ENCODE data around the gene PURA. TPM values are rescaled to one million over a fixed set of nuclear protein-coding genes. Genes with fewer than 3 reads are reported as not detected.

PURA gene
- total and polyA plus RNA-seq, 12 donors, result 3.2 to 27.7 (median 24.2) TPM

- Histone ChIP-seq H3K27me3 (peaks cover 0 to 20% (median 0%) of the 10 kb centered on the region in 7 donors), H3K27ac (no peak overlapping the region), H3K4me1 (peaks cover 0 to 7% (median 3%) of the 10 kb centered on the region in 9 donors), H3K36me3 (no peaks in the 10 kb centered on the region), H3K9me3 (no peaks in the 10 kb centered on the region), H3K4me3 (no peak overlapping the region)
- intact Hi-C loops (cut with DNase I), result loop anchor here in 5 of 10 donors (5.0 to 10.0 kb wide), 3 partner anchors 66 to 279 kb away; no protein-coding TSS in a partner anchor
- no peak for DNase-seq
- no peak for ATAC-seq
- no peak for TF ChIP-seq CTCF (IDR thresholded peaks at IDR 0.05)
- WGBS, 2 donors, result 93 to 97% methylated on average over 1 of the region's 1 CpG
These were observed 37.8 kb upstream of the PURA start for GRCh38 chr5:140076142-140076541.

GRCh38 chr5:140076788-140077187 is 37.1 kb upstream of the PURA start:
- intact Hi-C loops (cut with DNase I), result loop anchor here in 5 of 10 donors (5.0 to 10.0 kb wide), 3 partner anchors 66 to 278 kb away; no protein-coding TSS in a partner anchor
- H3K27ac ChIP-seq, result no peak overlapping the region
- no peak for ATAC-seq
- H3K36me3 ChIP-seq, result no peaks in the 10 kb centered on the region
- TF ChIP-seq CTCF (IDR thresholded peaks at IDR 0.05), result no peak
- WGBS, 2 donors, result 67 to 79% methylated on average over 2 of the region's 2 CpGs
- H3K9me3 ChIP-seq, result no peaks in the 10 kb centered on the region
- peaks cover 0 to 7% (median 3%) of the 10 kb centered on the region in 9 donors for H3K4me1 ChIP-seq
- H3K4me3 ChIP-seq, result no peak overlapping the region
- DNase-seq, result no peak
- H3K27me3 ChIP-seq, result peaks cover 0 to 20% (median 0%) of the 10 kb centered on the region in 7 donors

GRCh38 chr5:140083120-140083519 is 30.8 kb upstream of the PURA start:
- 42 to 55% methylated on average over 1 of the region's 1 CpG for WGBS, 2 donors
- H3K27ac ChIP-seq, result no peak overlapping the region
- TF ChIP-seq CTCF (IDR thresholded peaks at IDR 0.05), result no peak
- H3K4me3 ChIP-seq, result no peak overlapping the region
- no peak for DNase-seq
- peaks cover 0 to 9% (median 0%) of the 10 kb centered on the region in 9 donors for H3K4me1 ChIP-seq
- ATAC-seq, result no peak
- intact Hi-C loops (cut with DNase I), result no loop called here
- no peaks in the 10 kb centered on the region for H3K36me3 ChIP-seq
- H3K27me3 ChIP-seq, result peaks cover 0 to 39% (median 0%) of the 10 kb centered on the region in 7 donors
- no peaks in the 10 kb centered on the region for H3K9me3 ChIP-seq

- 83 to 85% methylated on average over 1 of the region's 1 CpG for WGBS, 2 donors
These were observed 30.3 kb upstream of the PURA start for GRCh38 chr5:140083650-140084049.

More at GRCh38 chr5:140083650-140084049, 30.3 kb upstream of the PURA start:
- intact Hi-C loops (cut with DNase I), result no loop called here
- TF ChIP-seq CTCF (IDR thresholded peaks at IDR 0.05), result no peak
- Histone ChIP-seq H3K4me1 (peaks cover 0 to 9% (median 0%) of the 10 kb centered on the region in 9 donors), H3K9me3 (no peaks in the 10 kb centered on the region), H3K27me3 (peaks cover 0 to 38% (median 0%) of the 10 kb centered on the region in 7 donors), H3K36me3 (no peaks in the 10 kb centered on the region), H3K4me3 (no peak overlapping the region), H3K27ac (no peak overlapping the region)
- ATAC-seq, result no peak
- no peak for DNase-seq
